Left hindlimb (tissue), 1 donor: Measurements from ENCODE around the gene LNX1.

ENCODE experiments used
- DNase-seq: peaks from one replicate; pipeline ENCODE4 v3.0.0-alpha.2; 2018

Gene LNX1

DNA sequence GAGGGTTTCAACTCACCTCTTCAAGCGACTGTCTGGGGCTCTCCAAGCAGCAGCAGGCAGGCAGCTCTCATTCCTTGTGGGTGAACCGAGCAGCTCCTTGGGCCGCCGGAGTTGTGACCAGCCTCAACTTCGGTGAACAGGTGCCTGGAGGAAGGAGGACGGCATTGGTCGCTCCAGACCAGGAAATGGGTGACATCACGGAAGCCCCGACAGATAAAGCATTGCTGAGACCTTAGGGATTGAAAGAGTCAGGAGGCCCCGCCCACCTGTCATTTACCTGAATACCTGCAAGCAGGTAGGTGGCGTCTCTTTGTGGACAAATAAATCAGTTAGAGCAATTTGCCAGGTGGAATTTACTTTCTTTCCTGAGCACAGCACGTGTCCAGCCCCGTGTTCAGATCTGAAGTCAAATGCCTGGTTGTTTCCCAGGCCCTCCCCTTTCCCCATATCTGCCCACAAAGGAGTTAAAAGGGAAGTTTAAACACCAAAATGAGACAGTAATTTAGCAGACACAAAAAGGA, at the start of gene LNX1:
Gene LNX1 (minus strand): TSS at position 115 of the 521 bp plus-strand sequence. CDS start 17,484 bp downstream, outside the sequence.
- DNase-seq: no peak

DNA sequence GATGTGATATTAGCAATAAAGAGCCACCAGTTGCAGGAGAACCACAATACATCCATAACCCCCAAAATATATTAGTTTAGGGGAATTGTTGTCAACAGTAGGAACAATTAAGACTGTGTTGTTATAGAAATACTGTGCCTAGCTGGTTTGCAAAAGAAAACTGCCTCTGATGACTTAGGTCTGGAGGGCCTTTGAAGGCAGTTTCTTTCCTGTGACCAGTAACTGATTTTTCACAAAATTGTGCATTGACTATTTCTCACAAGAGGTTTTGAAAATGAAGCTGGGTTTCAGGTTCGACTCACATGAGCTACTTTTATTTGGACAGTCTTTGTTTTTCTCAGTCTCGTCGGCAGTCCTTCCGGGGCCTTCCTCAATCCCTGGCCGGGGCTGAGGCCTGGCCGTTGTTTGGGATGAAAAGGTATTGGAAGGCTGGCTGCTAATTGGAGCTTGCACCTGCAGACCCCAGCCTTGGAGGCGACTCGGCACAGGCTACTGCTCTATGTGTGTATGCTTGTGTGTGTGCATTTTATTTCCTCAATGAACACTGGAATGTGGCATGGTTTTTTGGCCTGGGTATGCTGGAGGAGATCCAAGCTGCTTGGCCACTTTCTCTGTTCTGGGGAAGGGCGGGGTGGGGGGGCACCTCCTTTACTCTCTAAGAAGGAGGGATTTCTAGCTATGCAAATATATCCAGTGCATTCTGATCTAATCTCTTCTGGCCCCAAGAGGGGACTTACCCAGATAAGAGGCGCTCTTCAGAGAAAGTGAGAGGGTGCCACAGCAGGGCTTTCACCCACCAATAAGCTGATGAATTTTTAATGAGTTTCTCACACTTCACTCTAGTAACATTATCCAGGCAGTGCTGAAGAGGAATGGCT, 49.5 kb upstream of the LNX1 start:
- no peak for DNase-seq

DNA sequence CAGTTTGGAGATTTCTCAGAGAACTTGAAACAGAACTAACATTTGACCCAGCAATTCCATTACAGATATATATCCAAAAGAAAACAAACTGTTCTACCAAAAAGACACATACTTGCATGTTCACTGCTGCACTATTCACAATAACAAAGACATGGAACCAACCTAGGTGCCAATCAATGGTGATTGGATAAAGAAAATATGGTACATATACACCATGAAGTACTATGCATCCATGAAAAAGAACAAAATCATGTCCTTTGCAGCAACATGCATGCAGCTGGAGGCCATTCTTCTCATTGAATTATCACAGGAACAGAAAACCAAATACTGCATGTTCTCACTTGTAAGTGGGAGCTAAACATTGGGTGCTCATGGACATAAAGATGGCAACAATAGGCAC, 47.6 kb upstream of the LNX1 start:
- DNase-seq: no peak

DNA sequence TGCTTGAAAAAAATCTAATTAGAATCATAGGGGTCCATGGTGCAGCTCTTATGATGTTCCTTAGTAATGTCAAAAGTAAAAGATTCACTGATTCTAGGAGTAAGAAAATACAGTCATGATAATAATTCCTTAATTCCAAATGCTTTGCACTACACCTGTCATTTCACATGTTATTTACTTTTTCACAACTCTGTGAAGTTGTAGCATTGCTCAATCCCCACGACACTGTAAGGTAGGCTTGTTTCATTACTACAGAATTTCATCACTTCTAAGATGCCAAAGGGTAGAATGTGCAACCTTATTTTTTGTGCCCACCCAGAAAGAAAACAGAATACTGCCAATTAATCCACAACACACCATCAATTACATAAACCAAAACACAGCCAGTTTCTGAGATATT, 46.1 kb upstream of the LNX1 start:
- DNase-seq: no peak

DNA sequence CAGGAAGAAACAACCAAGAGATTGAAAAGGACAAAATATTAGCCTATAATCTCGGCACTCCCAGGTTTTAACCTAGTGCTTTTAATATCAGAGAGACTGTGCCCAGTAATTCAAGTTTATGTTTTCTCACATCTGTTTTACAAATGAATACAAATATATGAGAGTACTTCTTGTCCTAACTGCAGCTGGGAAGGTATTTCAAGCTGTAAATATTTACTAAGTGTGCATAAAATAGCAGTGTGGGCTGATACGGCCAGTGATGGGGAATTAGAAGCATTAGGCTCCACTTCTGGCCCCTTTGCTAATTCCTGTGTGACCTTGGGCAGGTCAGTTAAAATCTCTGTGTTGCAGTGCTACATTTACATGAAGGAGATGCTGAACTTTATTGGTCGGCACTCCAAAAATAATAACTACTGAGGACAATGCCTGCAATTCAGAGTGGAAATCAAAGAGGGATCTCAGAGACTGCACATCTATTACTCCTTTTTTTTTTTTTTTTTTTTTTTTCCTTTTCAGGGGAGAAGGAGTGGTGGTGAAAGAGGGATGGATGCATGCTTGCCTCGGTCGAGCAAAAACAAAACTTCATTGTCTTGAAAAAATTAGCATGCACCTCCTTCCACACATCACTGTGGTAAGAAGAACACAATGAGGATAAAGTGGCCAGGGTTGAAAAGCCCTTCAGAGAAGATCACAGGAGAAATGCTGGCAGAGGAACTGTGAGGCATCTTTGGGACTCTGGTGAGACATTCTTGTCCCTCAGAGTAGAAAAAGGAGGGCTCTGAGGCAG, 44.6 kb upstream of the LNX1 start:
- DNase-seq: no peak

DNA sequence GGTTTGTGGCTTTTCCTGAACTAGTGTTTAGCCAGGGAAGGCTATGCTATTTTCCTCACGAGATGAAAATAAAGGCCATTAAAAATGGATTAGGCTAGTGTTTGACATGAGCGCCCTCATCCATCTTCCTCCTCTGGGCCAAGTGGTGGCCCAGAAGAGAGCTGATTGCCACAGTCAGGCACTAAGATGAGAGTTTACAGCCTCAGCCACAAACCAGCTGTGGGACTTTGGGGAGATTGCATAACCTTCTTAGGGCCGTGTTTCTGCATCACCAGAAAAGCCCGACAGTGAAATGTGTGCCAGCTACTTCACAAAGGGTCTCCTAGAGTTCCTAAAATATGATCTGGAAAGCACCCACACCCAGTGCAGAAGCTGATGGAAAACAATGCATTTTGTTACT, 42.3 kb upstream of the LNX1 start:
- no peak for DNase-seq

DNA sequence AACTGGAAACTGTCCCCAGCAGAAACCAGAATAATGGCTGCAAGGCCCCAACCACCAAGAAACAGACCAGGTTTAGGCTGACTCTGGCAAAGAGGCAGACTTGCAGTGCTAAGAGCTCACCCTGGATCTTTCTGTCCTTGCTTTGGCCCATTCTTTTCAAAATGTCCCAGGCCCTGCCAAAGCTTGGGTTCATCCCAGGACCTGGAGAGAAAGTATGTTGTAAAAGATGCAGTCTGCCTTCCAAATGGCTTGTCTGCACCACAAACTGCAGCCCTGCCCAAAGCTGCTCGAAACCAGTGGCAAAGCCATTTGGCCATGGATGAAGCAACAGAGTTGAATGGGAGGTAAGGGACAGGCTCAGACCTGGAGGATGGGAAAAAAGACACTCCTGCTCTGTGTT, 38.0 kb upstream of the LNX1 start:
- DNase-seq: no peak

DNA sequence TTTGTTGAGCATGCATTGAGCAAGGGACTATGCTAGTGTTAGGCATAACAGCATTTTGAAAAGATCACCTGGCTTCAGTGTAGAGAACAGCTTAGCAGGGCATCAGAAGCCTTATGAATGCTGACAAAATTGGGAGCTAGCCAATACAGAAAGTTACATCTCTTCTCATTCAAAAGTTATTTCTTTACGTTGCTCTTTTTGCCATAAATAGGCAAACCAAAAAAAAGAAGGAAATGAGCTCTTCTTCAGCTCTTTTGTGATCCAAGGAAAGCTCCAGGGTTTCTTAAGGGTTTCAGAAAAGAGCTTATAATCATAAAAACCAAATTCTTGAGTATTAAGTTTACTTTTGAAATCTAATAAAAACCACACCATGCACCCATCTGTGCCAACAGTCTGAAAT, 35.2 kb upstream of the LNX1 start:
- DNase-seq: no peak

DNA sequence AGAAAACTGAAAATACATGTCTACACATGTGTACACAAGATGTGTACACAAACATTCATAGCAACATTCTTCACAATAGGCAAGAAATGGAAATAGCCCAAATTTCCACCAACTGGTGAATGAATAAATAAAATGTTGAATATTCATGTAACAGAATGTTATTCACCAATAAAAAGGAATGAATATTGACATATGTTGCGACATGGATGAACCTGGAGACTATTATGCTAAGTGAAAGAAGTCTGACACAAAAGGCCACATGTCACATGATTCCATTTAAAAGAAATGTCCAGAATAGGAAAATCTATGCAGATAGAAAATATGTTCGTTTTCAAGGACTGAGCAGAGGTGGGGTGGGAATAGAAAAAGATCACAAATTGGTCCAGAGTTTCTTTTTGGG, 34.6 kb upstream of the LNX1 start:
- DNase-seq: no peak

DNA sequence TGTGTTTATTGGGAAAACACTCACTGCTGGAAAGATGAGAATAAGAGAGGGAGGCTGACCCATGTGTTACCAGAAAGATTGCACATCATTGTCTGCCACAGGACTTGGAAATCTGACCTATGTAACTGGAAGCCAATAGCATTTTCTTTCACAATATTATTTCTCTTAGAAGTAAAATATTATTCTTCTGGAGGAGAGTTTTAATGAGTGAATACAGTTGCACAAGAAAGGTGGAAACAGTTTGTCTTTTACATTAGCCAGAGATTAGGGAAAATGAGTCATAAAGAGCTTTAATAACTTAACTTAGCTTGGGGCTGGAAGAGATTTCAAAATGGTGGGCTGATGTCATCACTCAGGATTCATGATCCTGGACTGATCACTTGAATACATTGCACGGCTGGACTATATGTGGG, 31.5 kb upstream of the LNX1 start:
- no peak for DNase-seq

DNA sequence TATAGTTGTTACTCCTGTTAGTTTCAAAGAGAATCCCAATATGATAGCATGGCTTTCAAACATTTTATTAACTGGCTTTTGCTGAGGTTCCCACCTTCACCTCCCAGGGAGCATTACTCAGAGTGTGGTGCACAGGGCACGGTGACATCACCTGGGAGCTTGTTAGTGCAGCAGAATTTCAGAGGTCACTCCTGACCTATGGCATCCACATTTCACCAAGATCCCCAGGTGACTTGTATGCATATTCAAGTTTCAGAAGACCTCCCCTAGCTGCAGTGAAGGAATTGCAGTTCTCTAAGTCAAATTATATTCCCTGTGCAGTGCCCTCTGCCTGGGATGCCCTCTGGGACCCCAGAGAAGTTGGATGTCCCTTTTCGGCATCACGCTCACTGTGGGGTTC, 29.7 kb upstream of the LNX1 start:
- no peak for DNase-seq

DNA sequence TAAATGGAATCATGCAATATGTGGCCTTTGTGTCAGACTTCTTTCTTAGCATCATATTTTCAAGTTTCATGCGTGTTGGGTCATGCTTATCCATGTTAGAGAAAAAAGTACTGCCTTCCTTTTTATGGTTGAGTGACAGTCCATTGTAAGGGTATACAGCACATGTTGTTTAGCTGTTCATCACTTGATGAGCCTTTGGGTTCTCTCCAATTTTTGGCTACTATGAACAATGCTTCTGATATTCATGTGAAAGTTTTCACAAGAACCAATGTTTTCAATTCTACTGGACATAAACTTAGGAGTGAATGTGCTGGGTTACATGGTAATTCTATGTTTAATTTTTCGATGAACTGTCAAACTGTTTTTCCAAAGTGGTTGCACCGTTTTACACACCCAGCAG, 28.1 kb upstream of the LNX1 start:
- no peak for DNase-seq

DNA sequence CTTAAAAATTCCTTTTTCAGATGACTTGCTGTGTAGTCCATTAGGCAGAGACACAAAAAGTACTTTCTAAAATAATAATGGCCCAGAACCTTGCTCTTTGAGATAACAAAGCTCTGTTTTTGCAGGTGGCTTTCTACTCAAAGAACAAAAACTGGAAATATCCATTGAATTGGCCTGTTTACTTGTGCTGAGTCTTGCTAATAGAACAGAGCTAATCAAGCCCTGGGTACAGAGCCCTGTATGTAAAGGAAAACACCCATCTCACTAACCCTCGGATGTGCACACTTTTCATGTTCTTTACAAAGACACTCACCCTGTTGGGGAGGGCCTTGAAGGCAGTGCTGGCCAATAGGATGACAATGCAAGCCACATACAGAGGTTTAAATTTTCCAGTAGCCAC, 27.0 kb upstream of the LNX1 start:
- DNase-seq: no peak

DNA sequence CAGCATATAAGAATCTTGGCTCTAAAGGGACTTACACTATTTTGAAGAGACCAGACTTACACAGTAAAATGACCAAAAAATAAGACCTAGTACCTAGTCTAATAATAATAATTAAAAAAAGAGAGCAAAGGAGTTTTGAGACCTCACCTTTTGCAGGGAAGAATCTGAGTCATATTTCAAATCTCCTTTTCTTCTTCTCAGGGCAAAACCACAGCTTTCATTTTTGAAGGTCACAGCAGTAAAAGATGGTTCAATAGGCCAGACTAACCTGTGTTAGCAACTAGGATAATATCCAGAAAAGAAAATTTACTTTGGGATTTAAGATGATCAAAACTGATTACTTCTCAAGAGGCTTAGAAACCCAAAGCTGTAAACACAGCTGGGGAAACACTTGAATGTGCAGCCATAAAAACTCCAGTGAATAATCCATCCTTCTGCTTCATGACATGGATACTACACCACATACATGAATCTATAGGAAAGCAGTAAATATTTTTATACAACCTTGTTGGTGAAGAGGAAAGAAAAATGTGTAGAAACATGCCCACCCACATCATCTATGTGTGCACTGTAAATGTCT, 25.9 kb upstream of the LNX1 start:
- no peak for DNase-seq

DNA sequence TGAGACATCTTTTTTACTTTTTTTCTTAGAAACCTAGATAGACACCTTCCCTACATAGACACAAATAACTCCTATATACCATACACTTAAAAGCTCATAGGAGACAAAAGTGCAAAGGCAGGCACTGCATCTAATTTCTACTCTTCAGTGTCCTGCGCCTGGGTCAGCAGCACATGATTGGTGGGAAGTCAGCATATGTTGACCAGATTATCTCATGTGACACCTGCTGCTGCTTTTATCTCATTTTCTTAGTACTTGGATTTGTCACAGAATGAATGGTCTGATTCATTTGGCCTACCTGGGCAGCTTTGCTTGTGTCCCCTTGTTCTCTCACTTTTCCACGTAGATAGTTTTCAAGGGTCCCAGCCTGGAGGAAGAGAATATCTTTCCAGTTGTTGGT, 24.9 kb upstream of the LNX1 start:
- no peak for DNase-seq

DNA sequence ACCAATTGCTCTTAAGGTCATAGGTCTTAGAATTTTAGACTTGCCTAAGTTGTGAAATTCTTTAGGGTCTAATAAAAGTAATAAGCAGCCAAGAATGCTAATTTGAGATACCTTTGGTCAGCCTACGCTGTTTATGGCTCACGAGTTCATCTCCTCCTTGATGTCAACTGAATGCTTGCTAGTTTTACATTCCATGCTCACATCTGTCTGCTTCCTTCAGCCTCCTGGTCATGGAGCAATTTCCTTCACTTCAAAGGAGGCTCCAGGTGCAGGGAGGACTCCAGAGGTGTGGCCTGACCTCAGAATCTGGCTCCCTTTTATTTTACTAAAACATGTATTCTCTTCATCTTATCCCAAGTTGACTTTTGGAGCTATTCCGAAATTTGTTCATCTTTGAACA, 23.3 kb upstream of the LNX1 start:
- DNase-seq: no peak

DNA sequence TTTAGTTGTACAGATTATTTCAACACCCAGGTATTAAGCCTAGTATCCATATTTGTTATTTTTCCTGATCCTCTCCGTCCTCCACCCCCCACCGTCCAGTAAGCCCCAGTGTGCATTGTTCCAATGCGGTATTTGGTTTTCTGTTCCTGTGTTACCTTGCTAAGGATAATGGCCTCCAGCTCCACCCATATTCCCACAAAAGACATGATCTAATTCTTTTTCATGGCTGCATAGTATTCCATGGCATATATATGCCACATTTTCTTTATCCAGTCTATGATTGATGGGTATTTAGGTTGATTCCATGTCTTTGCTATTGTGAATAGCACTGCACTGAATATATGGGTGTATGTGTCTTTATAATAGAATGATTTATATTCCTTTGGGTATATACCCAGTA, 22.1 kb upstream of the LNX1 start:
- DNase-seq: no peak

DNA sequence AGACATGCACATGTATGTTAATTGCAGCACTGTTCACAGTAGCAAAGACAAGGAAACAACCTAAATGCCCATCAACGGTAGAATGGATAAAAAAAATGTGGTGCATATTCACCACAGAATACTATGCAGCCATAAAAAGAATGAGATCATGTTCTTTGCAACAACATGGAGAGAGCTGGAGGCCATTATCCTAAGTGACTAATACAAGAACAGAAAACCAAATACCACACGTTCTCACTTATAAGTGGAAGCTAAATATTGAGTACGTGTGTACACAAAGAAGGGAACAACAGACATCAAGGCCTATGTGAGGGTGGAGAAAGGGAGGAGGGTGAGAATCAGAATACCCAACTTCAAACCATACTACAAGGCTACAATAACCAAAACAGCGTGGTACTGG, 17.4 kb upstream of the LNX1 start:
- DNase-seq: no peak

DNA sequence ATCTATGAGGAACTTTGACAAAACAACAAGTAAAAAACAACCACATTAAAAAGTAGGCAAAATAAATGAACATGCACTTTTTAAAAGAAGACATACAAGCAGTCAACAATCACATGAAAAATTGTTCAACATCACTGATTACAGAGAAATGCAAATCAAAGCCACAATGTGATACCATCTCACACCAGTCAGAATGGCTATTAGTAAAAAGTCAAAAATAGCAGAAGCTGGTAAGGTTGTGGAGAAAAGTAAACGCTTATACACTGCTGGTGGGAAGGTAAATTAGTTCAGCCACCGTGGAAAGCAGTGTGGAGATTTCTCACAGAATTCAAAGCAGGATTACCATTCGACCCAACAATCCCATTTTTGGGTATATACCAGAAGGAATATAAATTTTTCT, 17.0 kb upstream of the LNX1 start:
- DNase-seq: no peak

DNA sequence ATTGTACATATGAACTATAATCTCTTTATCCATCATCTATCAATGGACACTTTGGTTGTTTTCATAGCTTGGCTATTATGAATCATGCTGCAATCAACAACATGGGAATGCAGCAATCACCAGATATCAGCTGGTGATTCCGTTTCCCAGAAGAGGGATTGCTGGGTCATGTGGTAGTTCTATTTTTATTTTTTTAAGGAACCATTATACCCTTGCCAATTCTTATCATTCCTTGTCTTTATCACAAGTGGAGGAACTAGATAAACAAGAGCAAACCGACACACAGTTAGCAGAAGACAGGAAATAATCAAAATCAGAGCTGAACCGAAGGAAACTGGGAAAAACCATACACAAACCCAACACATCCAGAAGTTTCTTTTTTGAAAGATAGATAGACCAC, 14.5 kb upstream of the LNX1 start:
- DNase-seq: no peak

DNA sequence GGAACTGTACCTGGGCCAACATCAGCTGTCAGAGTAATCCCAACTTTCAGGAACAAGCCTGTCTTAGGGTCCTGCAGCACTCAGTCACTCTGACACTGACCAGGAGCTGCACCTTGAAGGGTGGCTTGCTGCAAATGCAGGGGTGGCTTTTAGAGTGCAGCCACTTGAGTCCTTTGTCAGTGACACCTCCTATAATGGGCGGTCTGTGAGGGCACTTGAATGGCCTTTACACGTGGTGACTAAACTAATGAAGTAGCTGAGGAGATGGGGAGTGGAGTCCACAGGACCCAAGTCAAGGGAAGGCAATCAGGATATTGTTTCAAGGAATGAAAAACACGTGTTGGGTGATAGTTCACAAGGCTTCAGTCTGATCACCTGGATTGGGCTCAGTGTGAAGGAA, 11.1 kb upstream of the LNX1 start:
- no peak for DNase-seq

DNA sequence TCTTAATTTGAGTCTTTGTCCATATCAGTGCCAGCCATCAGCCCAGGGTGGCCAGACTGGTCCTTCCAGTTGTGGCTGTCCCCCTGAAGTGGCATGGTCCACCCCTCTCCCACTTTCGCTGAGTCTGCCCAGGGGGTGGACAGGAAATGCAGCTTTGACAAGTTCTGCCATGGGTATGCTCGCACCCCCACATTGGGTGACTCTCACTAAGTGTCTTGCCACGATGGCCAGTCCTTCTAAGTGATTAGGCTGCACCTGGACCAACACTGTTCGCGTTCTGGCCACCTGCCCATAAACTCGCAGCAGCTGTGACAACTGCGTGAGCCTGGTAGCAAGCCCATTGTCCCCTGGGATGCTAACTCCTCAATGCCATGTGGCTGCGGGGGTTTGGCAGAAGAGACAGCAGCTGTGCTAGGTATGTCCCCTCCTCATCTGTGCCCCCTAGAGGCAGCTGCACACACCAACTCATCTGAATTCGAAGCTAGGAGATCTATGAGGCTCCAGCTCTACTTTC, 10.0 kb upstream of the LNX1 start:
- DNase-seq: peak; percentile 63

DNA sequence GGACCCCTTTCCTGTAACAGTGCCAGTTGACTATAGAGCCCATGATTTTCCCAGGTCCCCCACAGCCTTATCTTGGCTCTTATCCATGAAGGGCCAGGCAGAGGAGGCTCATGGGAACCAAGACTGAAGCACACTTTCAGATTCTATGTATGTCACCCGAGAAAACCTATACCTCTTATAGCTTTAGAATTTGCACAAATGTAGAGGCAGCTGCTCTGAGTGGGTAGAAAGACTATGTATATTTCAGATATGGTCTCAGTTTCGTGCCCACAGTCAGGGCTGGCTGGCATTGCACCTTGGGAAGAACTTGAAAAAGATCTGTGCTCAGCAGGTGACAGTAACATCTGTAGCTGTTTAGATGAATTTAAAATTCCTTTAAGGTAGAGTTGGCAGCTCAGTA, 8.3 kb upstream of the LNX1 start:
- no peak for DNase-seq

DNA sequence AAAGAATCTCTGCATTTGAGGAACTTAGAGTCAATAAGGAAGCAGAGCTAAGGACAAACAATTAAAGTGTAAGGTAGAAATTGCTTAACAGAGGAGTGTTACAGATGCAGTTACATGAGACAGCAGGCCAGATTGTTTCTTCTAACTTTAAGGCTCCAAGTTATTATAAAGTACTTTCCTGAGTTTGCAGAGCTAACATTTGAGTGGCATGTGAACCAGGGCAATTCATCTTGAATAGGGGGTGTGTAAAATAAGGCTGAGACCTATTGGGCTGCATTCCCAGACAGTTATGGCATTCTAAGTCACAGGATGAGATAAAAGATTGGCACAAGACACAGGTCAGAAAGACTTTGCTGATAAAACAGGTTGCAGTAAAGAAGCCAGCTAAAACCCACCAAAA, 7.6 kb upstream of the LNX1 start:
- DNase-seq: no peak
